Breast epithelium (tissue), 3 donors: ENCODE data around the gene SPTLC1.

Experiments used
- CTCF ChIP-seq, 3 donors: fragments of 450-650 bp; IDR thresholded peaks; one replicate each; pipeline ENCODE4 v1.5.1; 2016 to 2017; ENCODE audit warnings: antibody characterized with exemption in 3 of 3, mild to moderate bottlenecking in 3 of 3, moderate library complexity in 3 of 3
- POLR2A ChIP-seq: fragments of 450-650 bp; IDR thresholded peaks from one replicate; pipeline ENCODE4 v1.6.1; 2016; ENCODE audit warnings: antibody characterized with exemption, mild to moderate bottlenecking, moderate library complexity
- POLR2AphosphoS5 ChIP-seq, 3 donors: sonication (generic); formaldehyde crosslinking; IDR thresholded peaks; one replicate each; pipeline ENCODE4 v1.6.1; 2017; ENCODE audit warnings: antibody characterized with exemption in 3 of 3

- TF ChIP-seq CTCF (IDR thresholded peaks at IDR 0.05) = no peak
- TF ChIP-seq POLR2A = no peak
- no peak for TF ChIP-seq POLR2AphosphoS5 (IDR thresholded peaks at IDR 0.05)
These were observed 81.2 kb downstream of the SPTLC1 start for GRCh38 chr9:92033991-92034390.
